Measurements from ENCODE around the gene TDRD10. TPM values are rescaled to one million over a fixed set of nuclear protein-coding genes. Genes with fewer than 3 reads are reported as not detected.

The TDRD10 gene
- total RNA-seq, 1 experiment from 2014 or later: not detected

Other genes with a start within 250 kb of the TDRD10 start
- gene HAX1, start 229.6 kb upstream of the TDRD10 start, total RNA-seq (2014; rRNA removed): 230 and 281 TPM in 2 replicates
- not detected in 2 replicates for gene AQP10, start 181.1 kb upstream of the TDRD10 start, total RNA-seq (2014; rRNA removed)
- gene ATP8B2, start 176.7 kb upstream of the TDRD10 start, total RNA-seq (2014; rRNA removed): 25.7 and 36.3 TPM in 2 replicates
- gene IL6R, start 96.9 kb upstream of the TDRD10 start, total RNA-seq (2014; rRNA removed): 16.1 and 43.3 TPM in 2 replicates
- not detected in 2 replicates for gene SHE, start 193 bp downstream of the TDRD10 start, total RNA-seq (2014; rRNA removed)
- gene UBE2Q1, start 56.4 kb downstream of the TDRD10 start, total RNA-seq (2014; rRNA removed): 40.0 and 66.6 TPM in 2 replicates
- not detected in 2 replicates for gene CHRNB2, start 65.6 kb downstream of the TDRD10 start, total RNA-seq (2014; rRNA removed)
- gene ADAR, start 106.0 kb downstream of the TDRD10 start, total RNA-seq (2014; rRNA removed): 129 and 136 TPM in 2 replicates